HUES64 (cell line): ENCODE results near the gene LRP10.
"Not testable (repeated sequence)": the region's sequence is repeated elsewhere in the genome, so short reads cannot be mapped to it uniquely, and the experiment has no call there.

ENCODE experiments used
- H3K27ac ChIP-seq: 2 replicates; pipeline ENCODE4 v1.7.0; 2013; ENCODE audit warnings: low read depth, low read length, inconsistent platforms
- H3K27me3 ChIP-seq: 2 replicates; pipeline ENCODE4 v1.6.1; 2013; ENCODE audit warnings: mild to moderate bottlenecking, low read length; ENCODE audit not compliant: insufficient read depth
- H3K36me3 ChIP-seq: 2 replicates; pipeline ENCODE4 v1.6.1; 2013; ENCODE audit warnings: mild to moderate bottlenecking, low read length; ENCODE audit not compliant: insufficient read depth
- H3K4me1 ChIP-seq: 2 replicates; pipeline ENCODE4 v1.6.1; 2013; ENCODE audit warnings: mild to moderate bottlenecking, low read length, moderate library complexity; ENCODE audit not compliant: insufficient read depth
- H3K4me3 ChIP-seq: 2 replicates; pipeline ENCODE4 v1.5.1; 2013; ENCODE audit warnings: mild to moderate bottlenecking, low read length, moderate library complexity
- H3K9ac ChIP-seq: 2 replicates; pipeline ENCODE4 v1.6.1; 2013; ENCODE audit warnings: mild to moderate bottlenecking, low read depth, low read length
- H3K9me3 ChIP-seq: 2 replicates; pipeline ENCODE4 v1.6.1; 2013; ENCODE audit warnings: low read depth, low read length; ENCODE audit not compliant: insufficient read depth
- WGBS: fragments of 150-250, 120-280 bp; methylation state at CpG from one replicate; pipeline ENCODE4 v1.1.7; 2013; ENCODE audit warnings: missing lambda C conversion rate; 5-methylcytosine and 5-hydroxymethylcytosine counted together

Gene LRP10

GRCh38 chr14:22852599-22852939, 19.0 kb upstream of the LRP10 start:
- no CpG with 5 or more reads among the region's 2 CpGs for WGBS
- 0 out of 2 replicates have a peak, but pooled peaks cover 2% of the 10 kb centered on the region for H3K9me3 ChIP-seq
- 0 out of 2 replicates have a peak overlapping the region, but pooled peaks have one; percentile 6 for H3K9ac ChIP-seq
- H3K27me3 ChIP-seq: no peaks in the 10 kb centered on the region
- H3K27ac ChIP-seq: no peak overlapping the region
- peaks cover 24% of the 10 kb centered on the region for H3K4me1 ChIP-seq
- H3K4me3 ChIP-seq: no peak overlapping the region
- H3K36me3 ChIP-seq: no peaks in the 10 kb centered on the region

GRCh38 chr14:22852940-22853767, 18.4 kb upstream of the LRP10 start:
- H3K4me1 ChIP-seq: peaks cover 18% of the 10 kb centered on the region
- H3K9me3 ChIP-seq: 0 out of 2 replicates have a peak, but pooled peaks cover 2% of the 10 kb centered on the region
- no peak overlapping the region for H3K27ac ChIP-seq
- H3K27me3 ChIP-seq: no peaks in the 10 kb centered on the region
- peak overlapping the region; percentile 58 for H3K9ac ChIP-seq
- no peaks in the 10 kb centered on the region for H3K36me3 ChIP-seq
- H3K4me3 ChIP-seq: peak overlapping the region; percentile 52
- WGBS: 7% methylated on average over 20 of the region's 20 CpGs

GRCh38 chr14:22854296-22854695, 17.2 kb upstream of the LRP10 start:
- not testable (repeated sequence) for H3K4me1 ChIP-seq, H3K9ac ChIP-seq, H3K27me3 ChIP-seq, H3K9me3 ChIP-seq, H3K4me3 ChIP-seq, H3K27ac ChIP-seq, H3K36me3 ChIP-seq
- 95% methylated on average over 11 of the region's 11 CpGs for WGBS

- Histone ChIP-seq H3K36me3 (no peaks in the 10 kb centered on the region), H3K9me3 (0 out of 2 replicates have a peak, but pooled peaks cover 2% of the 10 kb centered on the region), H3K4me3 (no peak overlapping the region), H3K27me3 (no peaks in the 10 kb centered on the region), H3K9ac (no peak overlapping the region), H3K4me1 (peaks cover 4% of the 10 kb centered on the region; the same call in 1 of the 2 replicates), H3K27ac (no peak overlapping the region)
- 93% methylated on average over 8 of the region's 8 CpGs for WGBS
These were observed 16.4 kb upstream of the LRP10 start for GRCh38 chr14:22854963-22855724.

GRCh38 chr14:22856428-22856827, 15.1 kb upstream of the LRP10 start:
- 0 out of 2 replicates have a peak, but pooled peaks cover 2% of the 10 kb centered on the region for H3K9me3 ChIP-seq
- H3K27me3 ChIP-seq: no peaks in the 10 kb centered on the region
- 93% methylated on average over 3 of the region's 5 CpGs for WGBS
- no peak overlapping the region for H3K27ac ChIP-seq
- H3K36me3 ChIP-seq: no peaks in the 10 kb centered on the region
- H3K4me1 ChIP-seq: peaks cover 4% of the 10 kb centered on the region; the same call in 1 of the 2 replicates
- no peak overlapping the region for H3K4me3 ChIP-seq
- H3K9ac ChIP-seq: no peak overlapping the region

GRCh38 chr14:22860377-22860776, 11.2 kb upstream of the LRP10 start:
- H3K4me3 ChIP-seq, H3K27me3 ChIP-seq, H3K27ac ChIP-seq, H3K9ac ChIP-seq, H3K9me3 ChIP-seq, H3K4me1 ChIP-seq, H3K36me3 ChIP-seq: not testable (repeated sequence)
- 79% methylated on average over 3 of the region's 3 CpGs for WGBS

- no peaks in the 10 kb centered on the region for H3K4me1 ChIP-seq
- H3K9ac ChIP-seq: no peak overlapping the region
- H3K4me3 ChIP-seq: no peak overlapping the region
These were observed 9.9 kb upstream of the LRP10 start for GRCh38 chr14:22861651-22862050.

GRCh38 chr14:22864979-22865378, 6.6 kb upstream of the LRP10 start:
- H3K9ac ChIP-seq: no peak overlapping the region
- no peak overlapping the region for H3K27ac ChIP-seq
- H3K4me1 ChIP-seq: no peaks in the 10 kb centered on the region
- H3K9me3 ChIP-seq: no peaks in the 10 kb centered on the region
- no peak overlapping the region for H3K4me3 ChIP-seq
- H3K27me3 ChIP-seq: no peaks in the 10 kb centered on the region
- 90% methylated on average over 4 of the region's 4 CpGs for WGBS
- H3K36me3 ChIP-seq: no peaks in the 10 kb centered on the region

More at GRCh38 chr14:22861651-22862050, 9.9 kb upstream of the LRP10 start:
- H3K9me3 ChIP-seq: 0 out of 2 replicates have a peak, but pooled peaks cover 2% of the 10 kb centered on the region
- no peak overlapping the region for H3K27ac ChIP-seq
- no peaks in the 10 kb centered on the region for H3K27me3 ChIP-seq
- H3K36me3 ChIP-seq: no peaks in the 10 kb centered on the region

GRCh38 chr14:22865424-22866405, 5.8 kb upstream of the LRP10 start:
- Histone ChIP-seq H3K9ac (no peak overlapping the region), H3K9me3 (no peaks in the 10 kb centered on the region), H3K27me3 (no peaks in the 10 kb centered on the region), H3K36me3 (no peaks in the 10 kb centered on the region), H3K27ac (no peak overlapping the region), H3K4me3 (no peak overlapping the region), H3K4me1 (peaks cover 5% of the 10 kb centered on the region; the same call in 1 of the 2 replicates)
- 80% methylated on average over 5 of the region's 6 CpGs for WGBS

GRCh38 chr14:22866874-22867273, 4.7 kb upstream of the LRP10 start:
- 98% methylated on average over 5 of the region's 5 CpGs for WGBS
- Histone ChIP-seq H3K36me3 (no peaks in the 10 kb centered on the region), H3K9me3 (no peaks in the 10 kb centered on the region), H3K4me1 (peaks cover 8% of the 10 kb centered on the region; the same call in 1 of the 2 replicates), H3K27me3 (no peaks in the 10 kb centered on the region), H3K4me3 (no peak overlapping the region), H3K9ac (no peak overlapping the region), H3K27ac (no peak overlapping the region)
